Fibroblast of skin of left quadriceps (primary cell): ENCODE data around the gene BSN.

Experiments
- DNase-seq, 2 experiments: peaks; one replicate each; pipeline ENCODE4 v3.0.0-alpha.2; 2013; ENCODE audit warnings: low read depth in 2 of 2

The BSN gene

GRCh38 chr3:49654955-49655556 is 100.8 kb downstream of the BSN start:
- no peak for DNase-seq

GRCh38 chr3:49655731-49656285 is 101.5 kb downstream of the BSN start:
- DNase-seq = no peak

GRCh38 chr3:49656541-49657112 is 102.3 kb downstream of the BSN start:
- no peak for DNase-seq

DNA sequence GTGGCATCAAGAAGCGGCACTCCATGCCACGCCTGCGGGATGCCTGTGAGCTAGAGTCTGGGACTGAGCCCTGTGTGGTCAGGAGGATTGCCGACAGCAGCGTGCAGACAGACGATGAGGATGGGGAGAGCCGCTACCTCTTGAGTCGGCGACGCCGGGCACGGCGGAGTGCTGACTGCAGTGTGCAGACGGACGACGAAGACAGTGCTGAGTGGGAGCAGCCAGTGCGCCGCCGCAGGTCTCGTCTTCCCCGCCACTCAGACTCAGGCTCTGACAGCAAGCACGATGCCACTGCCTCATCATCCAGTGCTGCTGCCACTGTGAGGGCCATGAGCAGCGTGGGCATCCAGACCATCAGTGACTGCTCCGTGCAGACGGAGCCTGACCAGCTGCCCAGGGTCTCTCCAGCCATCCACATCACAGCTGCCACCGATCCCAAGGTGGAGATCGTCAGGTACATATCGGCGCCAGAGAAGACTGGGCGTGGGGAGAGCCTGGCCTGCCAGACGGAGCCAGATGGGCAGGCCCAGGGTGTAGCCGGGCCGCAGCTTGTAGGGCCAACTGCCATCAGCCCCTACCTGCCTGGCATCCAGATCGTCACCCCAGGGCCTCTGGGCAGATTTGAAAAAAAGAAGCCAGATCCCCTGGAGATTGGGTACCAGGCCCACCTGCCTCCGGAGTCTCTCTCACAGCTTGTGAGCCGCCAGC is 103.1 kb downstream of the BSN start:
- DNase-seq = no peak

DNA sequence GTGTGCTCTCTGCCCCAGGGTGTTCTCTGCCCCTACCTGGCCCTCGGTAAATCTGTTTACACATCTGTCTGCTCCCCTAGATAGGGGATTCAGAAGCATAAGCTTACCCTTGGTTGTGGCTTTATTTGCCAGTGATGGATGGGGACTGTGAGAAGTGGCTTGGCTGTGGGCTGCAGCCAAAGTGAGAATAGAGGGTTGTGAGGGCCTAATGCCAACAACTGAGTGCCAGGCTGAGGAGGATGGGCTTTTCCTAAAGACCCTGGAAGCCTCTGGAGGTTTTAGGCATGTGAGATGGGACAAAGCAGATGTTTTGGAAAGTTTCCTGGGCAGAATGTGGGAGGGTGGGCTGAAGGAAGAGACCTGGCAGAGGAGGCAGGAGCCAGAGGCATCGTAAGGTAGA is 104.4 kb downstream of the BSN start:
- DNase-seq = no peak

DNA sequence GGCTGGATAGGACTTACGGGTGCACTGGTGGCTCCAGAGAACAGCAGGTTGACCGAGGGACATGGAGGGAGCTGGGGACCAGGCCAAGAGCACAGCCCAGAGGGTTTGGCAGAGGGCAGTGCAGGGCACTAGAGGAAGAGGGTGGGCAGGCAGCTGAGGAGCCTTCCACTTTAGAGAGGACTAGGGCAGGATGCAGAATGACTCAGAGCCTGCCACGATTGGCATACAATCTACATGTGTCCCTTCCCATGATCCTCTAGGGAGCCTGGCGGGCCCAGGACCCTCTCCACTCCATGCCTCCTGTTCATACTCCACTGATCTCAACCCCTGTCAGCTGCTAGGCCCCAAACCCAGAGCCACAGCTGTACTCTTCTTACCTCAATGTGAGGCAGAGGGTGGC is 105.5 kb downstream of the BSN start:
- no peak for DNase-seq

DNA sequence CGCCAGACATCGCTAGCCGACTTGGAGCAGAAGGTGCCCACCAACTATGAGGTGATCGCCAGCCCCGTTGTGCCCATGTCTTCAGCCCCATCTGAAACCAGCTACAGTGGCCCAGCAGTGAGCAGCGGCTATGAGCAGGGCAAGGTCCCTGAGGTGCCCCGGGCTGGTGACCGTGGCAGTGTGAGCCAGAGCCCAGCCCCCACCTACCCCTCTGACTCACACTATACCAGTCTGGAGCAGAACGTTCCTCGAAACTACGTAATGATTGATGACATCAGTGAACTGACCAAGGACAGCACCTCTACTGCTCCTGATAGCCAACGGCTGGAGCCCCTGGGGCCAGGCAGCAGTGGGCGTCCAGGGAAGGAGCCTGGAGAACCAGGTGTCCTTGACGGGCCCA is 107.0 kb downstream of the BSN start:
- no peak for DNase-seq

DNA sequence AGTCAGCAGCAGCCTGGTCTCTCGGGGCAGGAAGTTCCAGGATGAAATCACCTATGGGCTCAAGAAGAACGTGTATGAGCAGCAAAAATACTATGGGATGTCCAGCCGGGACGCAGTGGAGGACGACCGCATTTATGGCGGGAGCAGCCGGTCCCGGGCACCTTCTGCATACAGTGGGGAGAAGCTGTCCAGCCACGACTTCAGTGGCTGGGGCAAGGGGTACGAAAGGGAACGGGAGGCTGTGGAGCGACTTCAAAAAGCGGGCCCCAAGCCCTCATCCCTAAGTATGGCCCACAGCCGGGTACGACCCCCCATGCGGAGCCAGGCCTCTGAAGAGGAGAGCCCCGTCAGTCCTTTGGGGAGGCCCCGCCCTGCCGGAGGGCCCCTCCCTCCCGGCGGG is 107.7 kb downstream of the BSN start:
- no peak for DNase-seq

DNA sequence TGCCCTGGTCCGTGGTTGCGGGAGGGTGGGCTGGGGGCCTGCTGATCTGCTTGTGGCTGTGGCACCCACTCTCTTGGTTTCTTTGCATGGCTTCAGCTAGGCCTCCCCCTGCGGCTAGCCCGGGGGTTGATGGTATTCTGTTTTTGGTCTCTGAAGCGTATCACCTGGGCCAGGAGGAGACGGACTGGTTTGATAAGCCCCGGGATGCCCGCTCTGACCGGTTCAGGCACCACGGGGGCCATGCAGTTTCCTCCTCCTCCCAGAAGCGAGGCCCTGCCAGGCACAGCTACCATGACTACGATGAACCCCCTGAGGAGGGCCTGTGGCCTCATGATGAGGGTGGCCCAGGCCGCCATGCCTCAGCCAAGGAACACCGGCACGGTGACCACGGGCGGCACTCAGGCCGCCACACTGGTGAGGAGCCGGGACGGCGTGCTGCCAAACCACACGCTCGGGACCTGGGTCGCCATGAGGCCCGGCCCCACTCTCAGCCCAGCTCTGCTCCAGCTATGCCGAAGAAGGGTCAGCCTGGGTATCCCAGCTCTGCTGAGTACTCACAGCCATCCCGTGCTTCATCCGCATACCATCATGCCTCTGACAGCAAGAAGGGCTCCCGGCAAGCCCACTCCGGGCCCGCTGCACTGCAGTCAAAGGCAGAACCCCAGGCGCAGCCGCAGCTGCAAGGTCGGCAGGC is 108.6 kb downstream of the BSN start:
- DNase-seq = no peak

DNA sequence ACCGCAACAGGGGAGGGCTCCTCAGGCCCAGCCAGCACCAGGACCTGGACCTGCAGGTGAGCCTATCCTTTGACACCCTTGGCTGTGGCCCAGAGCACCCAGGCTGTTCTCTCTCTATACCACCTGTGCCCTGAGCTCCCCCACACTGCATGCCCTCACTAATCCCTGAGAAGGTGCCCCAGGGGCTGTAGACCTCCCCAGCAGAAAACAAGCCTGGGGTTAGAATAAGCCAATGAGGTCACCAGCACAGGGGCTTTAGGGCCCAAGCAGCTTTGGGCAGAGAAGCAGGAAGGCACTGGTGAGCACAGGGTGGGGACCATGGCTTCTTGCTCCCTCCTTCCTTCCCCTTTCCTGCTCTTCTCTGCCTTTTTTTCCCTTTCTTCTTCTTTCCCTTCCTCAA is 109.6 kb downstream of the BSN start:
- no peak for DNase-seq

- DNase-seq = no peak
Measured at GRCh38 chr3:49664300-49664699, 110.0 kb downstream of the BSN start.

- no peak for DNase-seq
Measured at GRCh38 chr3:49665822-49666519, 111.7 kb downstream of the BSN start.

DNA sequence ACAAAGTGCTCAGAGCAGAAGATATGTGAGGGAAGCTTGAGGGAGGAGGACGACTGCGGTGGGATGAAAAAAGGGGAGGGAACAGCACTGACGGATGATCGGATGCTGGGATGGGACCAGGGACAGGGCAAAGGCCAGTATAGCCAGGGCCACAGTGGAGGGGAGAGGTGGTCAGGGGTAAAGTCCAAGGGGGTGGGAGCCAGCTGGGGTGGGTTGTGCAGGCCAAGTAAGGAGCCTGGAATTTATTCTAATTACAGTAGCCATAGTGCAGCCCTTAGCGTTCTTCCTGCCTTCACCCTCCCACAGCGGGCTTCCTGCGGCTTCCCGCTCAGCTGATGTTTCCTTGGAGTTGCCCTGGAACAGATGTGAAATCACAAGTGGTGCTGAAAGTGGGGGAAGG is 112.3 kb downstream of the BSN start:
- peak in 1 of 2 experiments; percentile 6 for DNase-seq

- no peak for DNase-seq
Measured at GRCh38 chr3:49667701-49668413, 113.6 kb downstream of the BSN start.

DNA sequence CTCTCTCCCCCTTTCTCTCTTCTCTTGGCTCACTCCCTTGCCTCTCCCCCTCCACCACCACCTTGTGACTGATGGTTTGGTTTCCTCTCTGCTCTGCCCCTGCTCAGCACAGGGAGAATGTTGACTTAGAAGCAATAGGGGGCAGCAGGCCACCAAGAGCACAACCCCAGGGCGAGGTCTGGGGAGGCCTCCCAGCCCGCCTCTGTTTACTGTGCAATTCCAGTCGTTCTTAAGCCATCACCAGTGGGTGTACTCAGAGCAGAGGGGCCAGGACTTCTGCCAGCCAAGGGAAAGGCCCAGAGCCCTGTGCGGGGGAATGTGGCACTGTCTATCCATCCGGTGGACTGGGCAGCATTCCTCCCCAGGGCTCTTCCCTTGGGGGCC is 114.1 kb downstream of the BSN start:
- DNase-seq = no peak

DNA sequence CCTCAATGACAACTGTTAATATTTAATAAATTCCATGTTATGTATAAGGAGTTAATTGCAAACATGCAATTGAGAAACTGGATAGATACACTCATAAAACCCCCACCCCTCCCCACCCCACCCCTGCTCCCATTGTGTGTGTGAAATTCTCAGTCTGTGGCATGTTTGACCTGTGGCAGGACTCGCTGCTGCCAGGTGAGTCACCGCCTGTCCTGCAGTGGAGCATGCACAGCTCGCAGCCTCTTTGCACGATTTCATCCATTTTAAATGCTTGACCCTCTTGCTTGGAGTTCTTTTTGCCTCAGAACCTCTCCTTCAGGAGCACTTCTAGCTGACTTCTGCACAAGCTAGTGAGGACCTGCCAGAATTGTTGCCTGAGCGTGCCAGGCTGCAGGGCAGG is 114.6 kb downstream of the BSN start:
- no peak for DNase-seq

DNA sequence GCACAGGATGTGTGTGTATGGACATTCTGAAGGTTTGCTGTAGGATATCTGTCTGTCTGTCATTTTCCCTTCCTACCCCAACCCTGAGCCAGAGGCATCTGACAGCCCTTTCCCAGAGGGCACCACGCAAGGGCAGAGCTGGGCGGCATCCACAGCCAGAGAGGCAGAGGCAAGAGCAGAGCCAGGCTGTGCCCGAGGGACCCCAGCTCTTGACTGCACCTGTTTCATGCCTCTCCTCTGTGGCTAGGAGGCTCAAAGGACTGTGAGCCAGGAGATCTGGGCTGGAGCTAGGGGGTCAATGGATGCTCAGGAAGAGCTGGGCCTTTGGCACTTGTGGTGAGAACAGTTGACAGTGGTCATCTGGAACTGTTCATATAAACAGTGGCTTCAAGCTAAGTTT is 115.1 kb downstream of the BSN start:
- no peak for DNase-seq

DNA sequence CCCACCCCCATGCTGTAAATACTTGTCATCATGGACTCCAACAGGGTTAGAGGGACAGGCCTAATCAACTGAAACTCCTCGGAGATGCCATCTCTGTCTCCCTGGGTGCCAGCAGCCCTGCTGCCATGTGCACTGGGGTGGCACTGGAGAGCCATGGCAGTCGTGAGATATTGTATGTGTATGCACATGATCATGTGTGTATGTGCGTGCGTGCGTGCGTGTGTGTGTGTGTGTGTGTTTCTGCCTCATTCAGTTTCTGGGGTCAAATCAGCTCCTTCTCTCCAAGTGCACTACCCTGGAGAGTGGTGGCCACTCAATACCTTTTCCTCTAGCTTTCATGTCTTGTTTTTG is 116.6 kb downstream of the BSN start:
- DNase-seq = no peak

DNA sequence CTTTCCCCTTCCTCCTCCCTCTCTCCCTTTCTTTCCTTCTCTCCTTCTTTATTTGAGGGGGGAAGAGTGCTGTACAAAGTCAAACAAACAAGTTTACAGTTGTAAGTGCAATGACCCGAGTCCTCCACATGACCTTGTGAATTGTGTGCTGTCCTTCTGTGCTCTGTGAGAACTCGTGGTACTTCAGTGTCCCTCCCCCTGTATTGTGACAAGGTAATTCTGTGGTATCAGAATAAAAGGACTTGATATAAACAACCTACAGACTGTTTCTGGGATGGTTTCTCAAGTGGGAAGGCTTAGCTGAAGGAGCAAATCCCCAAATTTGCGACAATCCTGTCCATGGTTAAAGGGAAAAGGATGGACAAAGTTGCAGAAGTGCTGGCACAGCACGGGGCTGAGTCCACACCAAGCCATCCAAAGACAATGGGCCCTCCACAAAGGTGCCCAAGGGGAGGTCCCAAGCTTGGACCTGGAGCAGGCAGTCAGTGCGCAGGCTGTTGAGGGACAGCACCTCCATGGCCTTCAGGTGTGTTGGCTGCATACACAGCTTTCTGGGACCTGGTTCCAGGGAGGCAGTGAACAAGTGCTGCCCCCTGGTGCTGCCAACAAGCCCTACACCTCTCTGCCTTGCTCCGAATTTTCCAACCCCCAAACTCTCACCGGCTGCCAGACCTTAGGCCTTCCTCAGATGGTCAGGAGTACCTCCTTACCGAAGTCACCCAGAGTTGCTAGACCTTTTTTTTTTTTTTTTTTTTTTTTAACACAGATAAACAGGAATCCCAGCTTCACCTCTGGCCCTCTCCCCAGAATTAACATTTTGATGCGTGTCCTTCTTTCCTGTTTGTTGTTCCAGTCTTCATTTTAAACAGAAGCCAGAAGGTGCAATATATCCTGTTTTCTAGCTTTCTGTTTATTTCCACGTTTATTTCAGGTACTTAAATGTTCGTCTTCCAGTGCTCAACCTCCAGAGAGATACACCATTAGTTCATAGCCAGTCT is 117.3 kb downstream of the BSN start:
- DNase-seq = peak; percentile 23 to 32

- DNase-seq = no peak
Measured at GRCh38 chr3:49673121-49673714, 118.9 kb downstream of the BSN start.
